HG03354 (cell line): ENCODE data around the gene LY86.

ENCODE experiments used
- ATAC-seq: cut with Tn5 transposase; IDR thresholded peaks from one replicate; pipeline ENCODE4 v1.9.1; 2021; ENCODE audit warnings: mild to moderate bottlenecking; ENCODE audit not compliant: unreplicated experiment, poor library complexity, severe bottlenecking

LY86 gene

GRCh38 chr6:6569096-6569810 is 19.3 kb upstream of the LY86 start:
- no peak for ATAC-seq

GRCh38 chr6:6569811-6570164 is 18.7 kb upstream of the LY86 start:
- no peak for ATAC-seq

GRCh38 chr6:6570929-6571671 is 17.4 kb upstream of the LY86 start:
- ATAC-seq = no peak

GRCh38 chr6:6575143-6575542 is 13.4 kb upstream of the LY86 start:
- no peak for ATAC-seq

GRCh38 chr6:6577735-6578134 is 10.8 kb upstream of the LY86 start:
- no peak for ATAC-seq

GRCh38 chr6:6579281-6579680 is 9.2 kb upstream of the LY86 start:
- no peak for ATAC-seq

GRCh38 chr6:6580225-6580856 is 8.2 kb upstream of the LY86 start:
- no peak for ATAC-seq

- ATAC-seq = no peak
These were observed 7.5 kb upstream of the LY86 start for GRCh38 chr6:6581054-6581453.

- ATAC-seq = no peak
These were observed 6.4 kb upstream of the LY86 start for GRCh38 chr6:6582131-6582530.

GRCh38 chr6:6583836-6584235 is 4.7 kb upstream of the LY86 start:
- ATAC-seq = no peak

GRCh38 chr6:6584310-6585002 is 4.1 kb upstream of the LY86 start:
- peak; percentile 19 for ATAC-seq

- no peak for ATAC-seq
These were observed 3.6 kb upstream of the LY86 start for GRCh38 chr6:6585003-6585311.

- no peak for ATAC-seq
These were observed 2.4 kb upstream of the LY86 start for GRCh38 chr6:6586167-6586566.

- peak; percentile 57 for ATAC-seq
These were observed 1.6 kb upstream of the LY86 start for GRCh38 chr6:6586671-6587526.

GRCh38 chr6:6587696-6588063 is 840 bp upstream of the LY86 start:
- ATAC-seq = no peak

- ATAC-seq = peak; percentile 13
These were observed 597 bp downstream of the LY86 start for GRCh38 chr6:6588924-6589709.

- no peak for ATAC-seq
These were observed 2.0 kb downstream of the LY86 start for GRCh38 chr6:6590530-6590929.

- no peak for ATAC-seq
These were observed 3.4 kb downstream of the LY86 start for GRCh38 chr6:6591778-6592465.
